Spleen (tissue), 7 donors: ENCODE results near the gene SELL.

Source experiments
- CTCF ChIP-seq, 11 experiments: fragments of 200-600 bp in 7 of 11; fragments of 450-650 bp in 4 of 11; sonication (generic) in 4 of 11; IDR thresholded peaks in 8 of 11; conservative IDR thresholded peaks in 3 of 11; 1 replicate in 7 of 11; 2 replicates in 4 of 11; pipeline versions ENCODE4 v1.4.0 to v1.8.0; 2016 to 2021; ENCODE audit warnings: antibody characterized with exemption in 11 of 11, inconsistent platforms in 4 of 11, mild to moderate bottlenecking in 1 of 11
- POLR2A ChIP-seq, 3 donors: fragments of 450-650 bp; IDR thresholded peaks; one replicate each; pipeline ENCODE4 v1.5.1; 2017; ENCODE audit warnings: antibody characterized with exemption in 3 of 3, mild to moderate bottlenecking in 1 of 3
- POLR2AphosphoS5 ChIP-seq, 3 donors: sonication (generic); formaldehyde crosslinking; IDR thresholded peaks; one replicate each; pipeline ENCODE4 v1.5.1; 2017; ENCODE audit warnings: antibody characterized with exemption in 3 of 3
- donor health status: DM: no; HTN: no; CAD: no; lungs with moderate emphysema.
- donor health status: DM: no; HTN: no; CAD: no.
- donor health status: DM: no; HTN: no; CAD: no.

GRCh38 chr1:169707912-169708604, 3.4 kb downstream of the SELL start:
- TF ChIP-seq POLR2A (IDR thresholded peaks at IDR 0.05): no peak
- TF ChIP-seq CTCF (IDR thresholded peaks at IDR 0.05 in 8 of 11, conservative IDR thresholded peaks at IDR 0.05 in 3 of 11): no peak
- TF ChIP-seq POLR2AphosphoS5 (IDR thresholded peaks at IDR 0.05): no peak
